ENCODE results near the gene DDRGK1. TPM values are rescaled to one million over a fixed set of nuclear protein-coding genes. Genes with fewer than 3 reads are reported as not detected.

Gene DDRGK1
- total and polyA plus RNA-seq, 2 of the 8 experiments (the other 6 are each of a cell fraction or from before 2014, with no cell fraction given) = 29.4 to 42.0 TPM

- TF ChIP-seq BRCA1 (IDR thresholded peaks at IDR 0.05; ENCODE audit: low read depth, low read length) (no peak), NANOG (IDR thresholded peaks at IDR 0.05; ENCODE audit: insufficient read depth, low read depth, low read length, poor library complexity, severe bottlenecking) (no peak), JUND (IDR thresholded peaks at IDR 0.05; ENCODE audit: low read length) (no peak; the same call in 1 of the 2 replicates), HDAC2 (IDR thresholded peaks at IDR 0.05; ENCODE audit: borderline replicate concordance in 1 of 2, low read depth in 2 of 2, low read length in 2 of 2) (no peak), SUZ12 (IDR thresholded peaks at IDR 0.05; ENCODE audit: low read length) (no peak), RNF2 (IDR thresholded peaks at IDR 0.05; ENCODE audit: borderline replicate concordance, low read depth, low read length, missing control alignments, poor library complexity, severe bottlenecking) (no peak), SP1 (IDR thresholded peaks at IDR 0.05; ENCODE audit: low read depth, low read length) (no peak), KDM4A (IDR thresholded peaks at IDR 0.05; ENCODE audit: low read depth, low read length, severe bottlenecking) (no peak), TAF1 (IDR thresholded peaks at IDR 0.05; ENCODE audit: low read depth, low read length) (no peak), PHF8 (conservative IDR thresholded peaks at IDR 0.05; ENCODE audit: low read depth, low read length) (no peak), TCF12 (IDR thresholded peaks at IDR 0.05; ENCODE audit: low read depth, low read length) (no peak)
Observed at GRCh38 chr20:3218307-3218988, 14.0 kb upstream of the DDRGK1 start (continued).
